Heart left ventricle (tissue), 13 donors: Measurements from ENCODE around the gene MICALL2.

Experiments
- CTCF ChIP-seq, 12 donors: fragments of 200-600 bp; sonication (generic) in 4 of 12; IDR thresholded peaks; one replicate each; pipeline versions ENCODE4 v1.5.0 to v1.8.0; 2018 to 2022; ENCODE audit warnings: antibody characterized with exemption in 12 of 12, mild to moderate bottlenecking in 5 of 12
- POLR2A ChIP-seq, 2 donors: fragments of 450-650 bp; IDR thresholded peaks; one replicate each; pipeline ENCODE4 v1.6.1; 2017; ENCODE audit warnings: antibody characterized with exemption in 2 of 2, mild to moderate bottlenecking in 2 of 2, moderate library complexity in 2 of 2
- donor health status: ischemic (EF 13 %, LVEDD 7.1; RV severe dilation, severe dysfunction).
- donor health status: DM: no; HTN: yes; CAD: no.
- donor health status: DM: no; HTN: no; CAD: no.
- donor health status: ischemic (EF 25% LVEDD 6.9; RV normal size, moderate dysfunction).
- donor health status: ischemic (EF 25% LVEDD 5.7; RV mildly dilated, moderate dysfunction).
- donor health status: ischemic (EF 35%, LVEDD 5.7; RV mildly dilated, moderate dysfunction).
- donor health status: nonischemic (EF 11% LVEDD 7.7; RV severe dilation, severe dysfunction).
- donor health status: DM: yes; HTN: yes; CAD: no.
- donor health status: PGD.
- donor health status: ischemic (EF 29% LVEDD 5.4; RV normal size, mild dysfunction).
- donor health status: nonischemic (EF 23%, LVEDD 6.1; RV moderate dilation, normal function).

- no peak for TF ChIP-seq POLR2A (IDR thresholded peaks at IDR 0.05)
- TF ChIP-seq CTCF (IDR thresholded peaks at IDR 0.05) = no peak
These were observed 1.2 kb downstream of the MICALL2 start for GRCh38 chr7:1457949-1458682.
